Measurements from ENCODE around the gene PAQR5.
"Not testable (repeated sequence)": the region's sequence is repeated elsewhere in the genome, so short reads cannot be mapped to it uniquely, and the experiment has no call there.

Gene PAQR5

GRCh38 chr15:69299451-69299886 is 757 bp downstream of the PAQR5 start:
- no peak for TF ChIP-seq JUND (IDR thresholded peaks at IDR 0.05; ENCODE audit: low read depth)
- in situ Hi-C loops (cut with HindIII; ENCODE audit: low pct_unique_long_range_greater_than_20kb, low sequenced_read_pairs) = no loop called here
- DNase-seq (ENCODE audit: low read depth in 1 of 2, low spot score in 1 of 2) = no peak

DNA sequence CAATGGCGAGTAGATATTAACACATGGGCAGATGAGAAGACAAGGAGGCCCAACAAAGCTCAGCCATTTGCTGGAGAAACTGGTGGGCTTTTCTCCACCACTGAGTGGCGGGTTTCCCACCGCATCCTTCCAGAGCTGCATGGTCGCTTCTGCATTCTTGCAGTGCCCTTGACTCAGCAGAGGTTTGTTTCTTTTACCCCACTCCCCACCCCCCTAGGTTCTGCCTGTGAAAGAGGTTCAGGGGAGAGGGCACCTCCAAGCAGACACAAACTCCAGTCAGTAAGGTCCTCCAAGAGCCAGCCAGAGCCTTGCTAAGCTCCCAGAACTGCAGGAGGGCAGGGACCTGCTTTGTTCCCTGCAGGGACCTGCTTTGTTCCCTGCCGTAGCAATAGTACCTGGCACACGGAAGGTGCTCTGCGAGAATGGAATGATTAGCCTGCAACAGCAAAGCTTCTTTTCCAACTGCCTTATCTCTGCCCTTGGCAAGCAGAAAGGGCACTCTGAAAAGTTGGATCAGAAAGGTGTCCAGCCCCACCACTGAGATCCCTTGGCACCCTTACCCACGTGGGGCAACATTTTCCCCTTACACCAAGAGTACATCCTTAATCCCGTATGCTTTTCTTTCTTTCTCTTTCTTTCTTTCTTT is 1.4 kb downstream of the PAQR5 start:
- in situ Hi-C loops (cut with HindIII; ENCODE audit: low pct_unique_long_range_greater_than_20kb, low sequenced_read_pairs) = no loop called here
- no peak for TF ChIP-seq JUND (IDR thresholded peaks at IDR 0.05; ENCODE audit: low read depth)
- DNase-seq (ENCODE audit: low read depth in 1 of 2, low spot score in 1 of 2) = no peak

GRCh38 chr15:69301101-69301500 is 2.4 kb downstream of the PAQR5 start:
- in situ Hi-C loops (cut with HindIII; ENCODE audit: low pct_unique_long_range_greater_than_20kb, low sequenced_read_pairs); DNase-seq (ENCODE audit: low read depth in 1 of 2, low spot score in 1 of 2): not testable (repeated sequence)

- in situ Hi-C loops (cut with HindIII; ENCODE audit: low pct_unique_long_range_greater_than_20kb, low sequenced_read_pairs); DNase-seq (ENCODE audit: low read depth in 1 of 2, low spot score in 1 of 2): not testable (repeated sequence)
These were observed 3.4 kb downstream of the PAQR5 start for GRCh38 chr15:69302087-69302486.

DNA sequence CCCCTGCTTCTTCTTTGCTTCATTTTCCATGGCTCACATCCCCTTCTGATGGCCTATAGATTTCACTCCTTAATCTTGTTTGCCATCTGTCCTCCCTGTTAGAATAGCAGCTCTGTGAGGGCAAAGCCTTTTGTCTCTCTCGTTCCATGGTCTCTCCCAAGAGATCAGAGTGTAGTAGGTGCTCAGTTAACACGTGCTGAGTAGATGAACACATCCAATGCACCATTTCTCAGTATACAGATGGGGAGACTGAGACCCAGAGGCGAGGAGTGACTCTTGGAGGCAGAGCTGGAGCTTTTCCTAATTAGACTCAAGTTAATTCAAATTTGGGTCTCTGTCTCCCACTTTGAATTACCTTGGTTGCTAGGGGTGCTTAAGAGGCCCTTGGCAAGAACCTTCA is 4.2 kb downstream of the PAQR5 start:
- DNase-seq (ENCODE audit: low read depth in 1 of 2, low spot score in 1 of 2) = no peak
- TF ChIP-seq JUND (IDR thresholded peaks at IDR 0.05; ENCODE audit: low read depth) = no peak
- in situ Hi-C loops (cut with HindIII; ENCODE audit: low pct_unique_long_range_greater_than_20kb, low sequenced_read_pairs) = no loop called here

DNA sequence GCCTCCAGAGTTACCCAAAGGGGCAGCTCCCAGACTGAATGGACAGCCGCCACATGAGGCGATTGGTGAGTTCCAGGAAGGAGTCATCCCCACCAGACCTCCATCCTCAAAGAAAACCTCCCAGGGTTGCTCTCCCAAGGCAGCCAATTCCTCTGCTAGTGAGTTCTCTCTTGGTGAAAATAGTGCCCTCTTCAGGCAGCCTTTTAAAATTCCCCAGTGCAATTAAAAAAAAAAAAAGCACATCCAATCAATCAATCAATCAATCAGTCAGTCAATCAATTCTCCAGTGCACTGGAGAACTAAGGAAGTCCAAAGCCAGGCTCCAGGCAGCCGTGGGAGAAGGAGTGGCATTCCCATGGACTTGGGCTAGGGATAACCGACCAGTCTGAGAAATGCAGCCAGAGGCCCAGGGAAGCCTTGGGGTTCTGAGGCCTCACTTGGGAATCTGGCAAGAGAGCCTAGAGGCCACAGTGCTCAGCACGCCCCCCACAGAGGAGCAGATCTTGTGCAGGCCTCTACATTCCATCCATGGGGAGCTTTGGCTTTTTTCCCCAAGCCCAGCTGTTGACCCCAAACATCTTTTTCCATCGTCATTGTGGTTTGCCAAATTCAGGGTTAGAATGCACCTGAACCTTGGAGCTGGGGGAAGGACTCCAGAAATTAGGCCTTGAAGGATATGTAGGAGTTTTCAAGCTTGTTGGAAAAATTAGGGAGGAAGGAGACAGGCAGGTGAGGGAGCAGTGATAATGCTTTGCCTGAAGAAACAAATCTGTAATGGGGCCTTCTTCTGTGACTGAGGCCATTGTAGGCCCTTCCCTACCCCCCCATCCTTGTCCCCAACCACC is 4.8 kb downstream of the PAQR5 start:
- in situ Hi-C loops (cut with HindIII; ENCODE audit: low pct_unique_long_range_greater_than_20kb, low sequenced_read_pairs) = no loop called here
- no peak for DNase-seq (ENCODE audit: low read depth in 1 of 2, low spot score in 1 of 2)

DNA sequence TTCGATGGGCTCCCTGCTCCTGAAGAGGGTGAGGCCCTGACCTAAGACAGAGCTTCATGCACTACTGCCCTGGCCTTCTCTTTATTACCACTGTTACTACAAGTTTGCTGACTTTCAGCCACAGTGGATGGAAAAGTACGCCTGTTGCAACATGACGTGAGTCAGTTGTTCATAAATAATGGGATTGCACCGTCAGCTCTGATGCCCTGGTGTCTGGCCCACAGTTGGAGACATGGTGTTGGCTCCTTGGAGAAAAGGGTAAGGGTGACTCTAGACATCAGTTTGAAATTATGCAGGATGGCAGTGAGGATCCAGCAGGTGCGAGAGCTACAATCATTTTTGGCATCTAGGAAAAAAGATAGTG is 5.5 kb downstream of the PAQR5 start:
- no peak for TF ChIP-seq JUND (IDR thresholded peaks at IDR 0.05; ENCODE audit: low read depth)
- in situ Hi-C loops (cut with HindIII; ENCODE audit: low pct_unique_long_range_greater_than_20kb, low sequenced_read_pairs) = no loop called here
- DNase-seq (ENCODE audit: low read depth in 1 of 2, low spot score in 1 of 2) = no peak

More for the DNA sequence above, 4.8 kb downstream of the PAQR5 start:
- no peak for TF ChIP-seq JUND (IDR thresholded peaks at IDR 0.05; ENCODE audit: low read depth)

DNA sequence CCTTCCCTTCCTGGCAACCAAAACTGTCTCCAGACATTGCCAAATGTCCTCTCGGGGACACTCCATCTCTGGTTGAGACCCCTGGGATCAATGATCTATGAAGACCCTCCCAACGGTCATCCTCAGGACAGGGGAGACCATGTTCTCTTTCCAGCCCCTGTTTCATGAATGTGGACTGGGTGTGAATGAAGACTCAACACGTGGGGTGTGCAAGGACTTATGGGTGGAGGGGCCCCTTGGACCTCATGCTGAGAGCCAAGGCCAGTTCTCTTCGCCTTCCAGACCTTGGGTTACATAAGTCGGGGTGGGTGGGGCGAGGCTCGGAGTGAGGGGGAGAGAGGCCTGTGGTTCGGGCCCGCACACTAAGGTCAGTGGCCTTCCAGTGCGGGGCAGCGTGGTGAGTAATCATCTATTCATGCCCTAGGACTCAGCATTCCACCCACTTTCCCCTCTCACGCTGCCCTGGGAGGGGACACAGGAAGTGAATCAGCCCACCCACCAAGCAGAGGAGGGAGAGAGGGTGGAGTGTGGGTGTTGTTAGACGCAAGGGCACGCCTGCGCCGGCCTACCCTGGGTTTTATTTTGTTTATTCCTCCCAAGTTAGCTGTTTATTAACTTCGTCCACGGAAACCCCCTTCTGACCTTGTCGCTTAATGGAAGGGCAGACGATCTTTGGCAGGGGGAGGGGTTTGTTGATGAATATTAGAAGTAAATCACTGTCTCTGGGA is 6.7 kb downstream of the PAQR5 start:
- in situ Hi-C loops (cut with HindIII; ENCODE audit: low pct_unique_long_range_greater_than_20kb, low sequenced_read_pairs) = no loop called here
- no peak for DNase-seq (ENCODE audit: low read depth in 1 of 2, low spot score in 1 of 2)
- TF ChIP-seq JUND (IDR thresholded peaks at IDR 0.05; ENCODE audit: low read depth) = no peak

- DNase-seq (ENCODE audit: low read depth in 1 of 2, low spot score in 1 of 2) = no peak
- in situ Hi-C loops (cut with HindIII; ENCODE audit: low pct_unique_long_range_greater_than_20kb, low sequenced_read_pairs) = no loop called here
- TF ChIP-seq JUND (IDR thresholded peaks at IDR 0.05; ENCODE audit: low read depth) = no peak
These were observed 7.3 kb downstream of the PAQR5 start for GRCh38 chr15:69305933-69306568.

GRCh38 chr15:69307939-69308338 is 9.2 kb downstream of the PAQR5 start:
- no peak for DNase-seq (ENCODE audit: low read depth in 1 of 2, low spot score in 1 of 2)
- no peak for TF ChIP-seq JUND (IDR thresholded peaks at IDR 0.05; ENCODE audit: low read depth)
- in situ Hi-C loops (cut with HindIII; ENCODE audit: low pct_unique_long_range_greater_than_20kb, low sequenced_read_pairs) = no loop called here

GRCh38 chr15:69308949-69309348 is 10.2 kb downstream of the PAQR5 start:
- no peak for DNase-seq (ENCODE audit: low read depth in 1 of 2, low spot score in 1 of 2)
- no peak for TF ChIP-seq JUND (IDR thresholded peaks at IDR 0.05; ENCODE audit: low read depth)
- in situ Hi-C loops (cut with HindIII; ENCODE audit: low pct_unique_long_range_greater_than_20kb, low sequenced_read_pairs) = no loop called here

DNA sequence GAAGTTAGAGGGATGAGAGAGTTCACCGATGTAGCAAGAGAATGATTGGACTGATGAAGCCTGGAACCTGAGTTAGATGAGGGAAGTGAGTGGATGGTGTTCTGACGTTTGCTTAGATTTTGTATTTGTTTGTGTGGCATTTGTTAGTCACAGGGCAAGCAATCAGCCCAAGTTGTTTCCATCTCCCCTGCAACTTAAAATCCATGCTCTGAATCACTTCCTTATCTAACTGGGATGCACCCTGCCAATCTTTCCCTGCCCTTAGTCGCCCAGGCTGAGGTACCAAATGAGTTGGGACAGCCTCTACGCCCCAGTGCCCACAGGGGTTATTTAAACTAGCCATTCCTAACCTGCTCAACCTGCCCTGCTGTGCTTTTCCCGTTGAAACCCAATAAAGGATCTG is 12.6 kb downstream of the PAQR5 start:
- in situ Hi-C loops (cut with HindIII; ENCODE audit: low pct_unique_long_range_greater_than_20kb, low sequenced_read_pairs) = no loop called here
- peak; percentile 49 to 59 for DNase-seq (ENCODE audit: low read depth in 1 of 2, low spot score in 1 of 2)
- no peak for TF ChIP-seq JUND (IDR thresholded peaks at IDR 0.05; ENCODE audit: low read depth)

Data from T47D (cell line).